Daoy (cell line): ENCODE results near the gene TCL1B. TPM values are rescaled to one million over a fixed set of nuclear protein-coding genes. Genes with fewer than 3 reads are reported as not detected.
A peak's percentile ranks its signal among the peaks of the same experiment; 100 is the strongest.

Experiments
- DNase-seq: peaks from one replicate; pipeline ENCODE4 v3.0.0-alpha.2; 2015; ENCODE audit warnings: low read depth
- total RNA-seq: library from RNA; depleted of rRNA; stranded (reverse); fragments of >200 nt; shearing (Covaris generic); gene quantifications from 2 replicates; pipeline ENCODE4 v1.2.3, GENCODE V29; 2014

TCL1B gene
- total RNA-seq, 1 experiment from 2014 or later: 0.11 TPM

GRCh38 chr14:95666450-95666849 lies 19.8 kb upstream of the TCL1B start:
- DNase-seq: no peak

GRCh38 chr14:95667249-95667693 lies 19.0 kb upstream of the TCL1B start:
- DNase-seq: no peak

- no peak for DNase-seq
Measured at GRCh38 chr14:95668235-95668772, 17.9 kb upstream of the TCL1B start.

- no peak for DNase-seq
Measured at GRCh38 chr14:95674613-95675012, 11.6 kb upstream of the TCL1B start.

- no peak for DNase-seq
Measured at GRCh38 chr14:95675486-95675885, 10.7 kb upstream of the TCL1B start.

GRCh38 chr14:95677179-95677835 lies 8.9 kb upstream of the TCL1B start:
- DNase-seq: no peak

- no peak for DNase-seq
Measured at GRCh38 chr14:95679148-95679815, 6.9 kb upstream of the TCL1B start.

- no peak for DNase-seq
Measured at GRCh38 chr14:95679998-95680735, 6.1 kb upstream of the TCL1B start.

- no peak for DNase-seq
Measured at GRCh38 chr14:95681153-95681552, 5.1 kb upstream of the TCL1B start.

GRCh38 chr14:95683793-95684192 lies 2.4 kb upstream of the TCL1B start:
- no peak for DNase-seq

GRCh38 chr14:95686935-95687334 lies 709 bp downstream of the TCL1B start:
- DNase-seq: no peak

- DNase-seq: no peak
Measured at GRCh38 chr14:95689441-95689840, 3.2 kb downstream of the TCL1B start.

GRCh38 chr14:95690815-95691214 lies 4.6 kb downstream of the TCL1B start:
- no peak for DNase-seq

- no peak for DNase-seq
Measured at GRCh38 chr14:95691591-95691990, 5.4 kb downstream of the TCL1B start.

GRCh38 chr14:95692109-95692508 lies 5.9 kb downstream of the TCL1B start:
- DNase-seq: no peak

- DNase-seq: no peak
Measured at GRCh38 chr14:95695051-95695450, 8.8 kb downstream of the TCL1B start.

- peak; percentile 44 for DNase-seq
Measured at GRCh38 chr14:95695913-95696312, 9.7 kb downstream of the TCL1B start.

- DNase-seq: peak; percentile 67
Measured at GRCh38 chr14:95696741-95697140, 10.5 kb downstream of the TCL1B start.

- DNase-seq: no peak
Measured at GRCh38 chr14:95697764-95698163, 11.5 kb downstream of the TCL1B start.

GRCh38 chr14:95698287-95698686 lies 12.1 kb downstream of the TCL1B start:
- peak; percentile 53 for DNase-seq

- DNase-seq: peak; percentile 70
Measured at GRCh38 chr14:95699412-95699811, 13.2 kb downstream of the TCL1B start.

GRCh38 chr14:95700221-95700976 lies 14.2 kb downstream of the TCL1B start:
- peak; percentile 52 for DNase-seq
